Lower lobe of right lung (tissue), 2 donors: ENCODE data around the gene PHOSPHO1. TPM values are rescaled to one million over a fixed set of nuclear protein-coding genes. Genes with fewer than 3 reads are reported as not detected.
A peak's percentile ranks its signal among the peaks of the same experiment; 100 is the strongest.

Experiments
- ATAC-seq, 2 donors: fragments of 200-7000 bp; cut with Tn5 transposase; one replicate each; pipeline ENCODE4 v1.9.1; 2020 to 2022; ENCODE audit warnings: mild to moderate bottlenecking in 2 of 2, moderate library complexity in 2 of 2
- DNase-seq: peaks from one replicate; pipeline ENCODE4 v3.0.0-alpha.2; 2020
- H3K27ac ChIP-seq: fragments of 200-600 bp; one replicate; pipeline ENCODE4 v1.8.0; 2022
- H3K27me3 ChIP-seq: fragments of 200-600 bp; one replicate; pipeline ENCODE4 v1.8.0; 2022; ENCODE audit warnings: low read depth
- H3K36me3 ChIP-seq: fragments of 200-600 bp; one replicate; pipeline ENCODE4 v1.8.0; 2022; ENCODE audit warnings: mild to moderate bottlenecking
- H3K4me1 ChIP-seq: fragments of 200-600 bp; one replicate; pipeline ENCODE4 v1.8.0; 2022
- H3K4me3 ChIP-seq: fragments of 200-600 bp; one replicate; pipeline ENCODE4 v1.8.0; 2022; ENCODE audit warnings: mild to moderate bottlenecking
- H3K9me3 ChIP-seq: fragments of 200-600 bp; one replicate; pipeline ENCODE4 v1.8.0; 2022
- intact Hi-C: fragments of 100-400 bp; cut with DNase I; formaldehyde crosslinking; loops from one replicate; pipeline ENCODE4 v1.11.0; 2022
- total RNA-seq: library from RNA; stranded (reverse); fragmentation: NEBNext Ultra II Directional; extraction: Animal tissue kit (Norgen Biotek cat#: 25700); gene quantifications from one replicate; pipeline ENCODE4 v1.2.1, GENCODE V29; 2021
- TF ChIP-seq, protein P1 (sequence below): fragments of 200-600 bp; IDR thresholded peaks from one replicate; pipeline ENCODE4 v1.8.0; 2022; ENCODE audit warnings: antibody characterized with exemption, mild to moderate bottlenecking
- donor health status: DM: no; HTN: yes; CAD: no; lungs with severe emphysema.

The PHOSPHO1 gene
- total RNA-seq, 1 donor from 2014 or later: 1.9 TPM

GRCh38 chr17:49227436-49228261, 2.9 kb downstream of the PHOSPHO1 start:
- Histone ChIP-seq H3K4me3 (no peak overlapping the region), H3K27ac (no peak overlapping the region), H3K4me1 (peaks cover 45% of the 10 kb centered on the region), H3K27me3 (peaks cover 37% of the 10 kb centered on the region), H3K9me3 (no peaks in the 10 kb centered on the region), H3K36me3 (peaks cover 4% of the 10 kb centered on the region)
- DNase-seq (peak; percentile 78), ATAC-seq (peak; percentile 54 to 60)
- intact Hi-C loops: loop anchor here (10.0 kb wide), 1 partner anchor 53 kb away; no protein-coding TSS in a partner anchor
- TF ChIP-seq, protein P1, sequence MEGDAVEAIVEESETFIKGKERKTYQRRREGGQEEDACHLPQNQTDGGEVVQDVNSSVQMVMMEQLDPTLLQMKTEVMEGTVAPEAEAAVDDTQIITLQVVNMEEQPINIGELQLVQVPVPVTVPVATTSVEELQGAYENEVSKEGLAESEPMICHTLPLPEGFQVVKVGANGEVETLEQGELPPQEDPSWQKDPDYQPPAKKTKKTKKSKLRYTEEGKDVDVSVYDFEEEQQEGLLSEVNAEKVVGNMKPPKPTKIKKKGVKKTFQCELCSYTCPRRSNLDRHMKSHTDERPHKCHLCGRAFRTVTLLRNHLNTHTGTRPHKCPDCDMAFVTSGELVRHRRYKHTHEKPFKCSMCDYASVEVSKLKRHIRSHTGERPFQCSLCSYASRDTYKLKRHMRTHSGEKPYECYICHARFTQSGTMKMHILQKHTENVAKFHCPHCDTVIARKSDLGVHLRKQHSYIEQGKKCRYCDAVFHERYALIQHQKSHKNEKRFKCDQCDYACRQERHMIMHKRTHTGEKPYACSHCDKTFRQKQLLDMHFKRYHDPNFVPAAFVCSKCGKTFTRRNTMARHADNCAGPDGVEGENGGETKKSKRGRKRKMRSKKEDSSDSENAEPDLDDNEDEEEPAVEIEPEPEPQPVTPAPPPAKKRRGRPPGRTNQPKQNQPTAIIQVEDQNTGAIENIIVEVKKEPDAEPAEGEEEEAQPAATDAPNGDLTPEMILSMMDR: peak; percentile 85

DNA sequence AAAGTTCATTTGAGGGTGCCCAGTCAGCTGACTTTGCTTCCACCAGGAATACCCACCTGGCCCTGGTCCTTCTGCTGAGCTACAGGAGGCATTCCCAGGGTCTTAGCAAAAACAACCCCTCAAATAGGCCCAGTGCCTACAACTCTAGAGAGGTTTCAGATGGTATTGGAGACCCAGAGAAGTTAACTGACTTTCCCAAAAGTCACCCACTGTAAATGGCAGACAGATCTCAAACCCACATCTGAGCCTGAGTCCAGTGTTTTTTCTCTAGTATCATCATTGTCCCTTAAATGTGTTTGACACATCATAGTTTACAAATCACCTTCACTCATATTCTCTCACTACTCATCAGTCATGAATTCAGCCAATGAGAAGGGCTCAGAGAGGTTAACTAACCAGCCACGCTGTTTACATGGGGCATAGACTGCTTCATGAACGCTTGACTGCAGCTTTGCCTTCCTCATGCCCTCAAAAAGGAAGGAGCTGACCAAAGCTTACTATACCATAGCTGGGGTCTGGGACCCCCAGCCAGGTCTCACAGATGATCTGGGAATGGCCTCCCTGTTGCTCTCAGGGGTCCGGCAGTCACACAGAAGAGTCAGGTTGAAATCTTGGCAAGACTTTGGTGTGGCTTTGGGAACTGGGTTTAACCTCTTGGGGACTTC, 3.7 kb downstream of the PHOSPHO1 start:
- no peak for DNase-seq
- TF ChIP-seq, protein P1: no peak
- Histone ChIP-seq H3K27me3 (peaks cover 39% of the 10 kb centered on the region), H3K4me3 (no peak overlapping the region), H3K9me3 (no peaks in the 10 kb centered on the region), H3K27ac (no peak overlapping the region), H3K4me1 (peaks cover 45% of the 10 kb centered on the region), H3K36me3 (peaks cover 4% of the 10 kb centered on the region)
- intact Hi-C loops: loop anchor here (10.0 kb wide), 1 partner anchor 52 kb away; no protein-coding TSS in a partner anchor
- no peak for ATAC-seq

DNA sequence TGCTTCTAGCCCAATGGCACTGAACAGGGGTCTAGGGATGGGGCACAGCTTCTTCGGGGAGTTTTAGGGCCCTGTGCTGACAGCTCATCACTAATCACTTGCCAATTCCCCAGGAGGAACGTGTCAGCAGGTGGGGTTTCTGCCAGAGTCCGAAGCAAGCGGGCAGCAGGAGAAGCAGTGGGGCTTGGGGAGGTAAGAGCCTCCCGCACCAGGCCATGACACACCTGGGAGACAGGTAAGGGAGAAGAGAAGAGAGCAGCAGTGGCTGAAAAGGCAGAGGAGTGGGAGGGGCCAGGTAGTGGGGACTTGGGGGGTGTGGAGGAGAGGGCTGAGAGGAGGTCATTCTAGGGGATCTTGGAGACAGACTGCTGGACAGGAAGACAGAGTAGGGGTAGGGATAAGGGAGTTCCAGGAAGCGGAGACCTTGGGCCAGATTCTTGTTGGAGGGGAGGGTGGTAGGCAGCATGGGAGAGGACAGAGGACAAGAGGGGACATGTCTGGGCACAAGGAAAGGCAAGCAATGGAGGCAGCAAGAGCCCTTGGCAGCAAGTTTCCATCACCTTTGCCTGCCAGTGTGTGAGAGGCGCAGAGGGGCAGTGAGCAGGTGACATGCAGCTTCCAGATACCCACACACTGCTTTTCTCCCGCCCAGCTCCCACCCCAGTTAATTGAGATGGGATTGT, 4.9 kb downstream of the PHOSPHO1 start:
- no peak overlapping the region for H3K4me3 ChIP-seq
- ATAC-seq (no peak), DNase-seq (no peak)
- no peaks in the 10 kb centered on the region for H3K9me3 ChIP-seq
- TF ChIP-seq, protein P1: no peak
- intact Hi-C loops: loop anchor here (10.0 kb wide), 1 partner anchor 51 kb away; no protein-coding TSS in a partner anchor
- peaks cover 4% of the 10 kb centered on the region for H3K36me3 ChIP-seq
- peaks cover 42% of the 10 kb centered on the region for H3K27me3 ChIP-seq
- peaks cover 37% of the 10 kb centered on the region for H3K4me1 ChIP-seq
- H3K27ac ChIP-seq: no peak overlapping the region

- no peak for DNase-seq
- ATAC-seq: no peak
- TF ChIP-seq, protein P1: no peak
- intact Hi-C loops: loop anchor here (10.0 kb wide), 1 partner anchor 50 kb away; no protein-coding TSS in a partner anchor
- H3K4me3 ChIP-seq: peak overlapping the region; percentile 41
- peaks cover 39% of the 10 kb centered on the region for H3K27me3 ChIP-seq
- no peak overlapping the region for H3K27ac ChIP-seq
- H3K9me3 ChIP-seq: no peaks in the 10 kb centered on the region
- peaks cover 7% of the 10 kb centered on the region for H3K36me3 ChIP-seq
- H3K4me1 ChIP-seq: peaks cover 32% of the 10 kb centered on the region
Observed at GRCh38 chr17:49224997-49225337, 5.6 kb downstream of the PHOSPHO1 start.

GRCh38 chr17:49224198-49224996, 6.2 kb downstream of the PHOSPHO1 start:
- peaks cover 29% of the 10 kb centered on the region for H3K4me1 ChIP-seq
- intact Hi-C loops: loop anchor here (10.0 kb wide), 1 partner anchor 50 kb away; no protein-coding TSS in a partner anchor
- peak; percentile 38 to 44 for ATAC-seq
- peak; percentile 62 for DNase-seq
- peaks cover 11% of the 10 kb centered on the region for H3K36me3 ChIP-seq
- TF ChIP-seq, protein P1: no peak
- H3K27me3 ChIP-seq: peaks cover 39% of the 10 kb centered on the region
- H3K4me3 ChIP-seq: peak overlapping the region; percentile 41
- H3K27ac ChIP-seq: no peak overlapping the region
- H3K9me3 ChIP-seq: no peaks in the 10 kb centered on the region
